GM19023 (cell line): ENCODE results near the gene LRRFIP1.
A peak's percentile ranks its signal among the peaks of the same experiment; 100 is the strongest.
"Not testable (repeated sequence)": the region's sequence is repeated elsewhere in the genome, so short reads cannot be mapped to it uniquely, and the experiment has no call there.

Source experiments
- ATAC-seq: cut with Tn5 transposase; IDR thresholded peaks from one replicate; pipeline ENCODE4 v1.9.1; 2021; ENCODE audit warnings: mild to moderate bottlenecking, moderate library complexity; ENCODE audit not compliant: unreplicated experiment

LRRFIP1 gene

GRCh38 chr2:237661799-237662328 is 34.5 kb downstream of the LRRFIP1 start:
- no peak for ATAC-seq

- ATAC-seq: no peak
These were observed 35.3 kb downstream of the LRRFIP1 start for GRCh38 chr2:237662671-237663093.

- no peak for ATAC-seq
These were observed 36.2 kb downstream of the LRRFIP1 start for GRCh38 chr2:237663517-237664110.

GRCh38 chr2:237664151-237664550 is 36.8 kb downstream of the LRRFIP1 start:
- ATAC-seq: no peak

GRCh38 chr2:237665713-237666143 is 38.3 kb downstream of the LRRFIP1 start:
- no peak for ATAC-seq

GRCh38 chr2:237666606-237667005 is 39.2 kb downstream of the LRRFIP1 start:
- no peak for ATAC-seq

- ATAC-seq: not testable (repeated sequence)
These were observed 39.7 kb downstream of the LRRFIP1 start for GRCh38 chr2:237667050-237667576.

- ATAC-seq: no peak
These were observed 40.5 kb downstream of the LRRFIP1 start for GRCh38 chr2:237667893-237668292.

- ATAC-seq: no peak
These were observed 41.1 kb downstream of the LRRFIP1 start for GRCh38 chr2:237668440-237668839.

GRCh38 chr2:237669283-237669627 is 41.9 kb downstream of the LRRFIP1 start:
- ATAC-seq: no peak

GRCh38 chr2:237669628-237670392 is 42.4 kb downstream of the LRRFIP1 start:
- ATAC-seq: peak; percentile 54

GRCh38 chr2:237670641-237671040 is 43.3 kb downstream of the LRRFIP1 start:
- no peak for ATAC-seq

GRCh38 chr2:237671466-237672138 is 44.2 kb downstream of the LRRFIP1 start:
- ATAC-seq: no peak

- no peak for ATAC-seq
These were observed 45.3 kb downstream of the LRRFIP1 start for GRCh38 chr2:237672731-237673129.

- ATAC-seq: peak; percentile 38
These were observed 46.0 kb downstream of the LRRFIP1 start for GRCh38 chr2:237673130-237674001.

- peak; percentile 80 for ATAC-seq
These were observed 47.4 kb downstream of the LRRFIP1 start for GRCh38 chr2:237674731-237675276.

- ATAC-seq: no peak
These were observed 47.9 kb downstream of the LRRFIP1 start for GRCh38 chr2:237675316-237675715.

- no peak for ATAC-seq
These were observed 53.5 kb downstream of the LRRFIP1 start for GRCh38 chr2:237680702-237681478.

GRCh38 chr2:237682151-237682550 is 54.8 kb downstream of the LRRFIP1 start:
- ATAC-seq: no peak
